Inferior parietal cortex (tissue), 1 donor: Measurements from ENCODE around the gene SIGLEC10.
"Not testable (repeated sequence)": the region's sequence is repeated elsewhere in the genome, so short reads cannot be mapped to it uniquely, and the experiment has no call there.

Experiments
- DNase-seq: peaks from one replicate; pipeline ENCODE4 v3.0.0-alpha.2; 2016; ENCODE audit errors: extremely low spot score

Gene SIGLEC10

DNA sequence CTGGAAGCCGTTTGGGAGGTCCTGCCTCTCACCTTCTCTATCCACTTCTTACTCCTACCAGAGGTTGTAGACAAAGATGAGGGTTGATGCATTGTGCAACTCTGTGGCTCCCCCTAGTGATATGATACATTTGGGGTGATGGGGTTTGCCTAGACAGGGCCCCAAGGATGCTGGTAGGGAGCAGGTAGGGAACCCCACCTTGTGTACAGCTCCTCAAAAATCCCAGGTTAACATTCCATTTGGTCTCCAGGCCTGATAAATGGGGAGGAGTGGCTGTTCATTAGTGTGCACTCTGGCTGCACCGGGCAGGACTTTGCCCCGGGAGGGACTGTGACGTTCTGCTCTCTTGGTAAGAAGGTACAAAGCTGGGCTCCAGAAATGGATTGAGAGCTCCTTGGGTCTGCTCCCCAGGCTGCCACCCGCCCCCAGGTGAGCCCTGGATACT is 21.6 kb upstream of the SIGLEC10 start:
- DNase-seq: no peak

DNA sequence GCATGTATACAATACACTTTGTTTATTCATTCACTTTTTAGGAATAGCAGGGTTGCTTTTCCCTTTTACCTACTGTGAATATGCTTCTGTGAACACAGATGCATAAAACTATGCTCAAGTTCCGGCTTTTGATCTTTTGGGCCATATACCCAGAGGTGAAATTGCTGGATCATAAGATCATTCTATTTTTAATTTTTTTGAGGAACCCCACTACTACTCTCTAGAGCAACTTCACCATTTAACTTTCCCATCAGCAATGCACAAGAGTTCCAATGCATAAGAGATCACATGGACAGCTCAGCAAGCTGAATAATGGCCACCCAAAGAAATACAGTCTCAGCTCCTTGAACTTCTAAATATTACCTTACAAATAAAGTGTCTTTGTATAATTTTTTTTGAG is 17.0 kb upstream of the SIGLEC10 start:
- no peak for DNase-seq

DNA sequence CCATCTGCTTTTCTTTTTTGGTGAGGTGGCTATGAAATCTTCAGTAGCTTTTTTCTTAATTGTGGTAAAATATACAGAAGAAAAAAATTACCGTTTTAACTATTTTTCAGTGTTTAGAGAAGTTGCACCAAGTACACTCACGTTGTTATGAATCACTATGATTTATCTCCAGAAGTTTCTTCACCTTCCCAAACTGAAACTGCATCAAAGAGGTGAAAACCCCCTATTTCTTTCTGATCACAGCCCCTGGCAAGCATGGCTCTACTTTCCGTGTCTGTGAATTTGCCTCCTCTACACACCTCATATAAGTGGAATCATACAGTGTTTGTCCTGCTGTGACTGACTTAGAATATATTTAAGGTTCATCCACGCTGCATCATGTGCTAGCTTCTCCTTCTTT is 15.6 kb upstream of the SIGLEC10 start:
- DNase-seq: no peak

DNA sequence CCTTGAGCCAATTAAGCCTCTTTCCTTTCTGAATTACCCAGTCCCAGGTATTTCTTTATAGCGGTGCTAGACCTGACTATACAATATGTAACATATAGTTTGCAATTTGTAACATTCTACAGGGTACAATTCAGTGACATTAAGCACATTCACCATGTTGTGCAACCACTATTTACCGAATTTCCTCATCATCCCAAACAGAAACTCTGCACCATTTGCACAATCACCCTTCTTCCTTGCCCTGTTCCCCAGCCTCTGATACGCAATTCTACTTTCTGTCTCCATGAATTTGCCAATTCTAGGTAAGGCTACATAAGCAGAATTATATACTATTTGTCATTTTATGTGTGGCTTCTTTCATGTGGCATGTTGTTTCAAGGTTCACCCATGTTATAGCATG is 13.7 kb upstream of the SIGLEC10 start:
- DNase-seq: no peak

DNA sequence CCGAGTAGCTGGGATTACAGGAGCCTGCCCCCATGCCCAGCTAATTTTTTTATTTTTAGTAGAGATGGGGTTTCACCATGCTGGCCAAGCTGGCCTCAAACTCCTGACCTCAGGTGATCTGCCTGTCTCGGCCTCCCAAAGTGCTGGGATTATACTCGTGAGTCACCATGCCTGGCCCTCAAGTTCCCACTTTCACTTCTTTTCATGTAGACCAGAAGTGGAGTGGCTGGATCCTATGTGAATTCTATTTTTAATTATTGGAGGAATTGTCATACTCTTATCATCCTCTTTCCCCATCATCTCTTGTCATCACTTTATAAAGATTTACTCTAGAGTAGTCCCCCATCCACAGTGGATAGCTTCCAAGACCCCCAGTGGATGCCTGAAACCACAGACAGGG is 12.8 kb upstream of the SIGLEC10 start:
- DNase-seq: no peak

DNA sequence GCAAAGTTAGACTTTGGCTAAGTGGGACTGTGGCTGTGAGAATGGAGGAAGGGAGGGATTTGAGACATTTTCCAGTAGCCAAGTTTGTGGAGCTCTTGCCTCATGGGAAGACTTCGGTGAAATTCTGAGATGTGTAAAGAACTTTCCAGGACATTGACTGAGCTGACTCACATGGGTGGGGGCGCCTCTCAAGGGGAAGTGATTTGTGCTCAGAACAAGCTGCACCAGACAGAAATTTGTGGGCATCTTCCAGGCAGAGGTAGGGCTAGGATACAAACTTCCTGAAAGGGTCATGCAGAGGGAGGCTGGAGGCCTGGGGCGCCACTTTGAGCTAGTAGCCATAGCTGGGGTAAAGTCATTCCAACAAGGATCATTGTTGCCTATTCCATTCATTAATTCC is 9.8 kb upstream of the SIGLEC10 start:
- no peak for DNase-seq

DNA sequence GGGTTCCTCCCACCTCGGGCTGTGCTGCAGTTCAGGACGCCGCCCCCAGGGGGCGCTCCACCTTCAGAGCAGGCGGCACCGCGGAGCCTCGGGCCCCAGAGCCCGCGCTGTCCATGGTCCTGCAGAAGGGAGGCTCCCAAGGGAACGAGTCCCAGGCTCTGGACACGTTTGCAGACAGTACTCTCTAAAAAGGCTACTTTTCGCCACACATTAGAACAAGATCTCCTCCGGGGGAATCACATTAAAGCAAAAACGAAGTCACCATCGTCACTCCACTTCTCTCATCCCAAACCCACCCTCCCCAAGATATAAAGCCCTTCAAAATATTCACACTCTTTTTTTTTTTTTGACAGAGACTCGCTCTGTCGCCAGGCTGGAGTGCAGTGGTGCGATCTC is 4.6 kb upstream of the SIGLEC10 start:
- DNase-seq: peak; percentile 76

DNA sequence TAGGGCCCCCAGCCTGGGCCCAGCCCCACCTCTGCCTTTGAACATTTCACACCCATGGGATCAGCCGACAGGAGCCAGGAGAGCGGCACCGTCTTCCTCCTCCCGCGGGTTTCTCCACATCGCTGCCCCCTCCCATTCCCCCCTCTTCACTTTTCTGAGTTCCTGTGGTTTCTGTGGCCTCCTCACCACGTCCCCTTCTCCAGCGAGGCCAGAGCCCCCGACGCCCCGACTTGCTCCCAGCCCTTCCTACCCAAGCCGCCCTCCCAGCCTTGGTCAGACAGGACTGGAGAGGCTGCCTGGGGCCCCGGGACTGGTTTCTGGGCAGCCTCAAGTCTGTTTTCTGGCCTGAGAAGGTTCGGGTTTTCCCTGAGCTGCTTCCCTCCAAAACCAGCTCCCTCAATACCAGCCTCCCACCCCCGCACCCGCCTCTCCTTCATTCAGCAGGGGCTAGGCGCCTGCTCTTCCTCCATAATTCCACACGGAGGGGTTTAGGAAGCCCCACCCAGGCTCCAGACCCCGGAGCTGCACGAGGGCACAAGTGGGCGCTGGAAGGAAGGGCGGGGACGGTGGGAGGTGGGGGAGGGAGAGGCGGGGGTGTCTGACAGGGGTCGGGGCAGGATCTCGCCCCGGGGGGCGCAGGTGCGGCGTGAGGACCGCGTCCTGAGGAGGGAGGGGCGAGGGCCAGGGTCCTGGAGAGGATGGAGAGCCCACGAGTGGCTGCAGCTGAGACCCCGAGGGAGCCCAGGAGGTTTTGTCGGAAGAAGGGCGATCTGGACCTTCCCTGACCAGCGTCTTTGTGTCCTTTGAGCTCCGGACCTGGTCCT is 4.0 kb upstream of the SIGLEC10 start:
- DNase-seq: no peak

DNA sequence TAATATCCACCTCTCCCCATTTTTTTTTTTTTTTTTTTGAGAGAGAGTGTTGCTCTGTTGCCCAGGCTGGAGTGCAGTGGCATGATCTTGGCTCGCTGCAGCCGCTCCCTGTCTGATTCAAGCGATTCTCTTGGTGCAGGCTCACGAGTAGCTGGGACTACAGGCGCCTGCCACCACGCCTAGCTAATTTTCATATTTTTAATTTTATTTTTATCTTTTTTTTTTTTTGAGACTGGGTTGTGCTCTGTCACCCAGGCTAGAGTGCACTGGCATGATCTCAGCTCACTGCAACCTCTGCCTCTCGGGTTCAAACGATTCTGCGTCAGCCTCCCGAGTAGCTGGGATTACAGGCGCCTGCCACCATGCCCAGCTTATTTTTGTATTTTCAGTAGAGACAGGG is 3.1 kb upstream of the SIGLEC10 start:
- not testable (repeated sequence) for DNase-seq

DNA sequence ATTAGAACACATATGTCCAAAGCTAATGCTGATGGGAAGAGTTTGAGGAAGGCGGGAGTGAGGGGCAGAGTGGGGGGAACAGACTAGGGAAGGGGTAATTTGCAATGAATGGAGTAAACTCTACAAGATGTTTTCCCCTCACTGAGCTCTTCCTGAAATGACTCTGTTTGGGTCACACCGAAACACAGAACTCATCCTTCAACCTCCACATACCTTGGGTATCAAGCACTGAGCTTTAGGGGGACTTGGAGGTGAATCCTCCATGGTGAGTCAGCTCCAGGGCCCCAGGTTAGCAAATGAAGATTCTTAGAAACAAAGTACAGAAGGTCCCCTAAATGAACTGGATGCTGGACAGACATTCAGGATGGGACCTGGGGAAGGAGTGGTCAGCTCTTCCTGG is 1.3 kb upstream of the SIGLEC10 start:
- no peak for DNase-seq

DNA sequence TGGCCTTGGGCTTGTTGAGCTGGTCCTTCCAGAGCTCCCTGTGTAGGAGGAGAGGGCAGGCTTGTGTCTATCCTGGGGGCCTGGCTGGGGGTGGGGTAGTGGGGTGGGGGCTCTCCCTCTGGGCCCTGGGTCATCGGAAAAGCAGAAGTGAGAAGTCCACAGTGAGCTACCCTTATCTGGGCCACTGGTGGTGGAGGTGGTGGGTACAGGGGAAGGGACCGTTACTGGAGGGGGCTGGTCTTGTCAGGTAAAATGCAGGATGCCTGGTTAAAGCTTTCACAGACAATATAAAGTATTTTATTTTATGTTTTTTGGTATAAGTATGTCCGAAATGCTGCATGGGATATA is 342 bp upstream of the SIGLEC10 start:
- DNase-seq: no peak

DNA sequence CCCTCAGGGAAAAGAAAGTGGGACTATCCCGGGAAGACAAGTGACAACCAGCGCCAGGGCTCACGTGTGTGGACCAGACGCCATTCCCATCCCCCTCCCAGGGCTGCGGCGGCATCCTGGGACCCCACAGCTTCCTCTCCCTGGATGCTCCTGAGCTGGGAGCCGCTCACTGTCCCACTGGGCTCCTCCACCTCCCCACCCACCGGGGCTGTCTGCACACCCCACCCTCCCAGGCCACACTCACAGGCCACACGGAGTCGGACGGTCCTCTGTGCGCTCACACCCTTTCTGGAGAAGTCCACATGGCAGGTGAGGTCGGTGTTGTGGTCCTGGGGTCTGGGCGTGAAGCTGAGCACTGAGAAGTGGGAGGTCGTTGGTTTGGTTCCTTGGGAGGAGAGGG is 1.0 kb downstream of the SIGLEC10 start:
- not testable (repeated sequence) for DNase-seq

DNA sequence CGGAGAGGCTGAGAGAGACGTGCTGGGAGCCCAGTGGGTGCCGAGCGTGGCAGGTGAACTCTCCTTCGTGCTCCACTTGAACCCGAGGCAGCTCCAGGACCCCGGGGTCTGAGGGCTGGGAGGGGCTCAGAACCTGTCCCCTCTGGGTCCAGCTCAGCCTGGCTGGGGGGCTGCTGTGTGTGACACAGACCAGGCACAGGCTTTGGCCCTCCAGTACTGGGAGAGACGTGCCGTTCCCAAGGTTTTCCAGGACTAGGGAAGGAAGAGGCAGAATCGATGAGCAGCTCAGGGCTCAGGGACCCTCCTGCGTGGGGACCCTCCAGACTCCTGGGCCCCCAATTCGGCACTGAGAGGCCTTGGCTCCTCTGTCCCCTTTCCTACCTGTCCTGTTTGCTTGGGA is 2.3 kb downstream of the SIGLEC10 start:
- DNase-seq: no peak

DNA sequence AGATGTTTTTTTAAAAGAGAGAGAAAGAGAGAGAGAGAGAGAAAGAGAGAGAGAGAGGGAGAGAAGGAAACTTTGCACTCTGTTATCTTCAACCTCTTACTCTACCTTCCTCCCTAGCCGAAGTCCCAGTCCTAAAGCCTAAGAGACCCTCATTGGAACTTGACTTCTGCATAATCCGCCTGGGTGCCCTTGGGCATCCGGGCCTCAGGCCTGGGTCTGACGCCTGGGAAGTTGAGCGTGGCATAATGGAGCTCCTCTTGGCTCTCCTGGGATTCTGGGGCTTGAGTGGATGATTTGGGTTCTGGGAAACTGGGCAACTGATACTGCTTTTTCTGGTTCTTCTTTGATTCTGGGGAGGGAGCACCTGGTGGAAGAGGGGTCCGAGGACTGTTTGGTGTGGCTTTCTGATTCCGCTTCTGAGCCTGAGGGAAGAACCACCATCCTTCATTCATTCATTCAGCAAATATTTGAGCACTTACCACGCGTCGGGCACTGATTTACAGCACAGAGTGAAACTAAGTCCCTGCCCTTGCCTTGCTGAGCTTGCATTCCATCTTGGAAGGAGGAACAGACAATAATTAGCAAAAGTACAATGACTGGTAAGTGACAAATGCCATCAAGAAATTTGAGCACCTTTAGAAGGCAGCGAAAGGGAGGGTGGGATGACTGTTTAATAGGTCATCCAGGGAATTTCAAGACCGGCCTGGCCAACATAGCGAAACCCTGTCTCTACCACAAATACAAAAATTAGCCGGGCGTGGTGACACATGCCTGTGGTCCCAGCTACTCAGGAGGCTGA is 6.3 kb downstream of the SIGLEC10 start:
- DNase-seq: no peak

DNA sequence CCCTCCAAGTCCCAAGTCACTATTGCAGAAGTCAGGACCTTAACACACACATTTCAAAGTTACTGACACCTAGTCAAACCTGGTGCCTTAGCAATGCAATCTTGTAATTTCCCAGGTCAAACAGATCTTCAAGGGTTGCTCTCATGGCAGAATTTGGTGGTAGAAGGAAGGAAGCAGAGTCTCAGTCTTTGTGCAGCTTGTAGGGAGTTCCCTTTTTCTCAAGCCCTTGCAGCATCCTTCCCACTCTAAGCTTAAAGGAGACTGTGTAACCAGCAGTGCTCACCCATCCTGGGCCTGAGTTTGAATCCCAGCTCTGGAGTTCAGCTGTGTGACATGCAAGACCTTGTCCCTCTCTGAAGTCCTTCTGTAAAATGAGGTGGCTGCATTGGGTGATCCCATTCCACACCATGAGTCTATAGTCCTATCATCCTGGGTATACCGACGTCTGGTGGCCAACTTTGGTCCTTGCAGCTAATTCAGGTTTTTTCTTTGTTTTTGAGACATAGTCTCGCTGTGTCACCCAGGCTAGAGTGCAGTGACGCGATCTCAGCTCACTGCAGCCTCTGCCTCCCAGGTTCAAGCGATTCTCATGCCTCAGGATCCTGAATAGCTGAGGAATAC is 9.8 kb downstream of the SIGLEC10 start:
- DNase-seq: no peak

DNA sequence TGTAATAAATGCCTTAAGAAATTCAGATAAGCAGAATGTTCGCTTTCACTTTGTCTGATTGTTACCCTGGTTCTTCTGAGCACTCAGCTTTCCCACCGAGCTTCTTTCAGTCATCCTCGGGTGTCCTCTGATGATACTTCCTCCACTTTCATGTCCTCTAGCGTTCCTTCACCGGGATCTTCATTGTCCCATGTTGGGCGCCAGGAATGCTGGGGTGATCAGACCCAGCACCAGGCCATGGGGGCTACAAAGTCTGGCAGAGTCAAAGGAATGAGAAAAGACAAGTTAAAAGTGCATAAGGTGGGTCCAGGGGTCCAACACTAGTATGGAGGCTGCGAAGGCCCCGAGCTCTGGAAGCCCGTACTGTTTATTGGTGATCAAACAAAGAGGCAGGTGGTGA is 15.3 kb downstream of the SIGLEC10 start:
- no peak for DNase-seq

DNA sequence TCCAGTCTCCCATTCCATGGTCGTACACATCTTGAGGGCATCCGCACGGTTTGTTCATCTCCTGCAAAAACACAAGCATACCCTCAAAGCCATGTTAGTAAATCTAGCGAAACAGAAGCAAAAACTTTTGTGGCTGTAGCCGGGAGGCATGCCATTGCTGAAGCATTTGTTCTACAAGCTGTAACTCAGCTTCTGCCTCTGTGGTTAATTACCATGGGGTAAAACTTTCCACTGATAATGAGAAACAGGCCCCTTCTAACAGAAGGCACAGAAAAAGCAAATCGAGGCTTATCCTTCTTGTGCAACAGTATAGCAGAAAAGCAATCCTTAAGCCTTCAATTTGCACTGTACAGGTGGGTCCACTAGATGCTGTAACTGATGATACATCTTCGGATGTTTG is 17.5 kb downstream of the SIGLEC10 start:
- DNase-seq: not testable (repeated sequence)

DNA sequence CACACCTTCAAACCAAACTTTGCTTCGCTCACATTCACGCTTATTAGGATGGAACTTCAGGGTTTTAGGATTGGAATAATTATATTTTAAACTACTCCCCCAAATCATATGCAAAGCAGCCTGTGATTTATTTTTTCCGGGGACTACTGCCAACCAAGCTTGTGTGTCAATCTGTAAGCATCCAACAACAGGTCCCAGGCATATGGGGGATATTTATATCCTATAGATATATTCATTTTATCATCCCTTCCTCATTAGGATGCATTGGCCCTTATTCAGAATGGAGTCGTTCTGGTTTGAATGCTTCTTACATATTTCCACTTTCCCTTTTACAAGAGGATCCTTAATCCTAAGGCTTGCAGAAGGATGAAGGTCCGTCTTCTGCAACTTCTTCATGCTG is 18.2 kb downstream of the SIGLEC10 start:
- no peak for DNase-seq

DNA sequence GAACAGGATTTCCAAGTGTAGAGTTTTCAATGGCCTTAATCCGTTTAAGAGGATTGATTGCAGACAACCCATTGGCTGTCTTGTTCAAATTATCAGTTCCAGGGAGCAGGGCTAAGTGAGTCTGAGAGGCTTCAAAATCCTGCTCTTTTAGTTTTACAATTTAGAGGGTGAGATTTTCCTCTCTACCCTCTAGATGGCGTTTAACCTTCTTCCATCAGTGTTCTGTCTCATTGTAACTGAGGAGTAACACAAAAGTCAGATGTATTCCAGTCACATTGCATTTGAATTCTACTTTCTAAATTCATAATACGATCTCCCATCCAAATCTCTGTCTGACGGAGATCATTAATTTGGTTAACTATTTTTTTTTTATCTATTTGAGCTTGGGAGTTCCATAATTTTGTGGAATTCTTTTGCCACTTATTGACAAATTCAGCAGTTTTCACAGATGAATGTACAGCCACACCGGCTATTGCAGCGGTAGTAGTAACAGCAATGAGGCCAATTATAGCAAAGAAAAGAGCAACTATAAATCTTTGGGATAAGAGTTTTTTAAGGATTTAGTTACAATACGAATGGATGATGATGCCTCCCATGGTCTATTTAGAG is 19.2 kb downstream of the SIGLEC10 start:
- DNase-seq: peak; percentile 59

DNA sequence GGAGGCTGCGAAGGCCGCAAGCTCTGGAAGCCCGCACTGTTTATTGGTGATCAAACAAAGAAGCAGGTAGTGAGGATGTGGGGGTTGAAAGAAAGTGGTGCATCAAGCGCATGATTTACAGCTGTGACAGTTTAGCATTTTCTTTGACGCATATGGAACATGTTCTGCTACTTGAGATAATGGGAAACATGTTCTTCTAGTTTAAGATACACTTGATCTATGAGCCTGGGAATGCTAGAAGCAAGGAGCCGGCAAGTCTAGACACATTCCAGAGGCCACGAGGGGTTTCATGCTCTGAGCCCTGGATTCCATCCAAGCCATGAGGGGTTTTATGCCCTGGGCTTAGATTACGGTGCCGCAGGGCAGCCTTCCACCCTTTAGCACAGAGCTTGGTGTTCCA is 20.0 kb downstream of the SIGLEC10 start:
- not testable (repeated sequence) for DNase-seq

DNA sequence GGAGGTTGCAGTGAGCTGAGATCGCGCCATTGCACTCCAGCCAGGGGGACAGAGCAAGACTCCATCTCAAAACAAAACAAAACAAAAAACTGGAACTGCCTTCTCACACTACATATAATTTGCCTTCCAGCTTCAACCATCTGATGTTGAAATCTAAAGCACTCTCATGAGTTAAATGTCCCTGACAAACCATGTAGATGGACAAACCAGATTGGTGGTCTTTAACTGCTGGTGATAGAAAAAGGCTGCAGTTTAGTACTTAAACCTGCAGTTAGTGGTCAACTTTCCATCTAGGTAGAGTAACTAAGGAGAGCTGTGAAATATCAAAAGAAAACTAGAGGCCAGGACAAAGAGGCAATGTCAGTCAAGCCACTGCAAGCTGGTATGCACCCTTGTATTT is 21.3 kb downstream of the SIGLEC10 start:
- no peak for DNase-seq
